ENCODE data around the gene PIP4K2C. TPM values are rescaled to one million over a fixed set of nuclear protein-coding genes. Genes with fewer than 3 reads are reported as not detected.

PIP4K2C gene
- total and polyA plus RNA-seq, 2 of the 4 experiments (the other 2 are of a cell fraction) = 12.5 to 23.1 TPM

GRCh38 chr12:57626111-57626920 lies 35.3 kb downstream of the PIP4K2C start:
- H3K27ac ChIP-seq (ENCODE audit: insufficient read depth, low read length) = no peak overlapping the region
- H3K4me1 ChIP-seq (ENCODE audit: control insufficient read depth, insufficient read depth, low read length) = no peaks in the 10 kb centered on the region; the same call in 1 of the 2 replicates
- CTCF ChIA-PET = interaction anchor here (1.7 kb wide), 1 partner anchor 43 kb away, joined by 5 read pairs; no protein-coding TSS in a partner anchor
- no peaks in the 10 kb centered on the region for H3K79me1 ChIP-seq (ENCODE audit: low read depth in 1 of 2, low read length in 2 of 2)
- no peak overlapping the region for H2BK15ac ChIP-seq (ENCODE audit: low read depth, low read length)
- 31% methylated on average over 4 of the region's 13 CpGs; no CpG with 5 or more reads in 1 of the 2 experiments for WGBS, 2 experiments (ENCODE audit: extremely low coverage in 2 of 2, insufficient read length in 1 of 2)
- BruUV-seq (replicated peaks) = no TSS peak
- no peak overlapping the region for H3K4me3 ChIP-seq (ENCODE audit: insufficient read depth, low read depth, low read length)
- DNase-seq (no peak), ATAC-seq (ENCODE audit: low read depth) (no peak)
- H2AK5ac ChIP-seq (ENCODE audit: low read depth, low read length) = no peak overlapping the region
- no peak overlapping the region for H4K91ac ChIP-seq (ENCODE audit: insufficient read depth, low read depth, low read length)
- intact Hi-C loops (cut with micrococcal nuclease) = no loop called here
- H4K5ac ChIP-seq (ENCODE audit: low read depth, low read length) = no peak overlapping the region
- H3K18ac ChIP-seq (ENCODE audit: low read depth, low read length) = no peak overlapping the region
- no peak overlapping the region; the same call in 1 of the 2 replicates for H3K23ac ChIP-seq (ENCODE audit: low read depth, low read length)
- no peak overlapping the region for H3K14ac ChIP-seq (replicated peaks; ENCODE audit: low read depth, low read length)
- no peak overlapping the region for H2BK5ac ChIP-seq (ENCODE audit: low read depth, low read length, poor library complexity, severe bottlenecking)
- no peak overlapping the region for H3K9ac ChIP-seq (ENCODE audit: low read depth, low read length)
- no peak overlapping the region for H2AFZ ChIP-seq (replicated peaks; ENCODE audit: low read length, poor library complexity)
- peaks cover 77% of the 10 kb centered on the region for H3K27me3 ChIP-seq (ENCODE audit: control insufficient read depth, insufficient read depth, low read length)
- in situ Hi-C loops (cut with MboI; ENCODE audit: low sequenced_read_pairs) = no loop called here
- H3K4ac ChIP-seq (ENCODE audit: low read depth, low read length) = no peak overlapping the region
- H3K36me3 ChIP-seq (ENCODE audit: control insufficient read depth, insufficient read depth, low read length) = peaks cover 2% of the 10 kb centered on the region; the same call in 1 of the 2 replicates
- no peak overlapping the region for H3K56ac ChIP-seq (ENCODE audit: extremely low read depth, insufficient read depth, low read length)
- H3K9me1 ChIP-seq (ENCODE audit: insufficient read depth, low read length) = peaks cover 4% of the 10 kb centered on the region; the same call in 1 of the 2 replicates
- dilution Hi-C loops (cut with HindIII; ENCODE audit: low sequenced_read_pairs, unreplicated experiment) = no loop called here
- no peak overlapping the region for H2BK20ac ChIP-seq (ENCODE audit: low read depth, low read length)
- no peaks in the 10 kb centered on the region for H3K9me3 ChIP-seq (ENCODE audit: control insufficient read depth, insufficient read depth, low read length)
- H3K4me2 ChIP-seq (ENCODE audit: low read depth, low read length) = no peak overlapping the region
- TF ChIP-seq BHLHE40 (IDR thresholded peaks at IDR 0.05; ENCODE audit: low read depth, low read length) (no peak), CHD1 (IDR thresholded peaks at IDR 0.05; ENCODE audit: low read depth, low read length) (no peak), RCOR1 (IDR thresholded peaks at IDR 0.05; ENCODE audit: insufficient replicate concordance, low read length) (no peak), MXI1 (IDR thresholded peaks at IDR 0.05; ENCODE audit: borderline replicate concordance, low read depth, low read length) (no peak), POLR2A (IDR thresholded peaks at IDR 0.05; ENCODE audit: low read depth, low read length) (no peak), MAZ (IDR thresholded peaks at IDR 0.05; ENCODE audit: borderline replicate concordance, low read depth, low read length) (no peak), CTCF (conservative IDR thresholded peaks at IDR 0.05; ENCODE audit: low read depth, low read length) (no peak), RFX5 (IDR thresholded peaks at IDR 0.05; ENCODE audit: low read depth, low read length) (no peak), USF2 (IDR thresholded peaks at IDR 0.05; ENCODE audit: low read depth, low read length) (no peak)
- no peak overlapping the region for H4K8ac ChIP-seq (ENCODE audit: low read depth in 2 of 2, low read length in 2 of 2)
- no peak overlapping the region for H2AK9ac ChIP-seq (replicated peaks; ENCODE audit: low read depth, low read length, poor library complexity)
- no peak overlapping the region for H2BK120ac ChIP-seq (ENCODE audit: low read depth, low read length)
- peaks cover 4% of the 10 kb centered on the region for H4K20me1 ChIP-seq (ENCODE audit: insufficient read depth, low read length)
- POLR2A ChIA-PET (ENCODE audit: unreplicated experiment) = no interaction called here

All from IMR-90 (cell line).